D721Med (cell line): ENCODE data around the gene SPTBN5.

Experiments used
- DNase-seq: peaks from one replicate; pipeline ENCODE4 v3.0.0; 2011; ENCODE audit warnings: low spot score; ENCODE audit not compliant: insufficient read length
- FAIRE-seq: peaks from 2 replicates; lab custom pipeline; 2011; peaks lifted over from hg19 to GRCh38; lab: Jason Lieb, UNC
- TF ChIP-seq, protein P1 (sequence below): IDR thresholded peaks from 2 replicates; pipeline ENCODE4 v1.5.1; 2012; ENCODE audit warnings: mild to moderate bottlenecking, control low read depth; ENCODE audit not compliant: insufficient read depth; ENCODE audit errors: missing control alignments

SPTBN5 gene

DNA sequence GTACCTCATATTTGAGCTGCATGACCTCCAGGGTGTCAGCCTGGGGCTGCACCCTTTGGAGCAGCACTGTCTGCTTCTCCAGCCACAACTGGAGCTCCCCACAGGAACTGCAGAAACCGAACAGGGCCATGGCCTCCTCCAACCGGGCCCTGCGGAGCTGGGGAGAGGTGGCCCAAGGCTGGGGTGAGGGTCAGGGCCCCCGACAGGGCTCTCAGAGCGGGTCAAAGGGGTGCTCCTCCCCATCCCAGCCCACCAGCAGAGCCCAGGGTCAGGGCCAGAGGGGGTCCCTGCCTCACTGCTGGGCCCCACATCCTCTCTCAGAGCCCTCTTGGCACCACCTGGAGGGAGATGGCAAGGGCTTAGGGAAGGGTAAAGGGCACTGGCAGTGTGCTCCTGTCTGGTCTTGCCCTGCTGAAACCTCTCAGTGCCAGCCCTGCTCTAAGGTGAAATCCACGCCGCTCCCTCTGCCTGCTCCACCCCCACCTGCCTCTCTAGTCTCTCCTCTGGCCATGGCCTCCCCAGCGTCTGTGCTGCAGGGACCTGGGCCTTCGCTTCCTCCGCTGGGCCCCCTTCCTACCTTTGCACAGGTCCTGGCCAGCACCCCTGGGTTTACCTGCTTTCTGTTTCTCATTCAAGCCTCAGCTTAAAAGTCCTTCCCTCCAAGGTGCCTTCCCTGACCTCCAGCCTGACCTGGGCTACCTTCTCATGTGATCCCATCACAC is 13.5 kb downstream of the SPTBN5 start:
- FAIRE-seq (no peak), DNase-seq (no peak)

DNA sequence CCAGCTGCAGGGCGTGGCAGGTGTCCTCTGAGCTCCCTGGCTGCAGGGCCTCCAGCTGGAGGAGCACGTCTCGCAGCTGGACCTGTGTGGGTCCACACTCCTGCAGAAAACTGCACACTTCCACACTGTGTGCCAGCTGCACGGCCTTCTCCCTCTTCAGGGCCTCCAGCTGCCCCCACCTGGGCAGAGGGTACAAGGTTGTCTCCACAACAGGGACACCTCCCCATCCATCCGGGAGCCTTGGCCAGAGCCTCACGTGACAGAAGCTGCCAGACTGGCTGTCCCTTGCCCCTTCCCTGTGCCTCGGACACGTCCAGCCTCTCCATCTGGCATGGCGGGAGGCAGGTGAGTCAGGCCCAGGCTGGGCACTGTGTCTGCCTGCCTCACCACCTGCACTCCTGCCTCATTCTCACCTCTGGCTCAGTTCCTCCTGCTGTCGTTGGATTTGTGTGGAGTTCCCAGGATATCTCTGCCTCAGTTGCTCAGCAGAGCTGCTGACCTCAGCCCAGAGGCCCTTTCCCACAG is 14.5 kb downstream of the SPTBN5 start:
- TF ChIP-seq, protein P1, sequence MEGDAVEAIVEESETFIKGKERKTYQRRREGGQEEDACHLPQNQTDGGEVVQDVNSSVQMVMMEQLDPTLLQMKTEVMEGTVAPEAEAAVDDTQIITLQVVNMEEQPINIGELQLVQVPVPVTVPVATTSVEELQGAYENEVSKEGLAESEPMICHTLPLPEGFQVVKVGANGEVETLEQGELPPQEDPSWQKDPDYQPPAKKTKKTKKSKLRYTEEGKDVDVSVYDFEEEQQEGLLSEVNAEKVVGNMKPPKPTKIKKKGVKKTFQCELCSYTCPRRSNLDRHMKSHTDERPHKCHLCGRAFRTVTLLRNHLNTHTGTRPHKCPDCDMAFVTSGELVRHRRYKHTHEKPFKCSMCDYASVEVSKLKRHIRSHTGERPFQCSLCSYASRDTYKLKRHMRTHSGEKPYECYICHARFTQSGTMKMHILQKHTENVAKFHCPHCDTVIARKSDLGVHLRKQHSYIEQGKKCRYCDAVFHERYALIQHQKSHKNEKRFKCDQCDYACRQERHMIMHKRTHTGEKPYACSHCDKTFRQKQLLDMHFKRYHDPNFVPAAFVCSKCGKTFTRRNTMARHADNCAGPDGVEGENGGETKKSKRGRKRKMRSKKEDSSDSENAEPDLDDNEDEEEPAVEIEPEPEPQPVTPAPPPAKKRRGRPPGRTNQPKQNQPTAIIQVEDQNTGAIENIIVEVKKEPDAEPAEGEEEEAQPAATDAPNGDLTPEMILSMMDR: no peak
- FAIRE-seq: no peak
- no peak for DNase-seq

More for the DNA sequence above, 13.5 kb downstream of the SPTBN5 start:
- TF ChIP-seq, protein P1: no peak

DNA sequence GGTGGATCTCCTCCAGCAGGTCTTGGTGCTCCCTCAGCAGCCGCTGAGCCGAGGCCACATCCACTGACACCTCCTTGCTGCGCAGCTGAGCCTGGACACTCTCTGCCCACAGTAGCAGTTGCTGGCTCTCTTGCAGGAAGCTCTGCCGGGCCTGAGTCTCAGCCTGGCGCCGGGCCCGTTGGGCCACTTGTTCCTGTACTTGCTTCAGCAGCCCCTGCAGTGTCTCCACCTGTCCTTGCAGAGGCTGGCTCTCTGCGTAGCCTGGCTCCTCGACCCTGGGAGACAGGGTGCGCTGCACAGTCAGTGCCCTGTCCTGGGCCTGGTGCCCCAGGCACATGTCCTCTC is 15.5 kb downstream of the SPTBN5 start:
- FAIRE-seq (no peak), DNase-seq (no peak)
- TF ChIP-seq, protein P1: no peak

DNA sequence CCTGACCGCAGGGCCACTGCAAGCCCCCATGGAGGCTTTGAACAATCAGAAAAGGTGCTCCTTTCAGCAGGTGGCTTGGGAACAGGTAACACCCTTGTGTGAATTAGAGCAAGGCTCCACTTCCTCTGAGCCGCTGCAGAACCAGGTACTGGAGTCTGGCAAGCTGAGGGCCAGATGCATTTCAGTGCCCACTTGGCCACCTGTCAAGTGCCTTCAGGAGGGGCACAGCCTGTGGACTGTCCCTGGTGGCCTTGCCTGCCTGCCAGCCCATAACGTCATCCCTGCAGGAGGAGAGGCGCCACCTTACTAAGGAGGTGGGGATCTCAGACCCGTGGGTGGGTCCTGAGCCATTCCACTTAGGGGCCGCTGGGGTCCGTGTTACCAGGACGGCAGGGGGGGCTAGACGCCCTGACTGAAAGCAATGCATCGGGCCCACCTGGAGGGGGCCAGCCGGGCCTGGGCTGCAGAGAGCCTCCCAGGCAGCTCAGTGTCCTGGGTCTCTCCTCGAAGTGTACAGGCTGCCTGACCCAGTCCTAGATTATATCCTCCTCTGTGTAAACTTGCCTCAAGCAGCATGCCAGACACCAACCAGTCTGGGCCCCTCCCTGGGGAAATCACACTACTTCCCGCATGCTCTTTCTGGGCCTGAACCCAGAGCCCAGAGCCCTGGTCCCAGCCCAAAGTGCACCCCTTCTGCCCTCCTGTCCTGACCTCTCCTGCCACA is 16.1 kb downstream of the SPTBN5 start:
- no peak for FAIRE-seq
- DNase-seq: no peak
- TF ChIP-seq, protein P1: no peak

DNA sequence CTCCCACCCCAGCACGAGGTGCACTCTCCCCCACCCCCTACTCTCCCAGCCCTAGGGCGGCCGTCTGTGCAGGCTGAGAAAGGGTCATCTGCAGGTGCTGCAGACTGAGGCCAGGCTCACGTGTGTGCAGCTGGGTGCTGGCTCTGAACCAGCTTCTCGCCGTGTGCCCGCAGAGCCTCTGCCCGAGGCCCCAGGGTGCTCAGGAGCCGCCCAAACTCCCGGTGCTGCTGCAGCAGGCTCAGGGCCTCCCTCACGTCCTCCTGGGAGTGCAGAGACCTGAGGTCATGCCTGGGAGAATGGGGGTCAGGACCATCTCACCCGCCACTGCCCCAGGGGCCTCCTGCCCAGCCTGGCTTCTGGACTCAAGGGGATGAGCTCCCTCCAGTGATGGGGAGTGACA is 17.2 kb downstream of the SPTBN5 start:
- DNase-seq (no peak), FAIRE-seq (no peak)
- TF ChIP-seq, protein P1: no peak

DNA sequence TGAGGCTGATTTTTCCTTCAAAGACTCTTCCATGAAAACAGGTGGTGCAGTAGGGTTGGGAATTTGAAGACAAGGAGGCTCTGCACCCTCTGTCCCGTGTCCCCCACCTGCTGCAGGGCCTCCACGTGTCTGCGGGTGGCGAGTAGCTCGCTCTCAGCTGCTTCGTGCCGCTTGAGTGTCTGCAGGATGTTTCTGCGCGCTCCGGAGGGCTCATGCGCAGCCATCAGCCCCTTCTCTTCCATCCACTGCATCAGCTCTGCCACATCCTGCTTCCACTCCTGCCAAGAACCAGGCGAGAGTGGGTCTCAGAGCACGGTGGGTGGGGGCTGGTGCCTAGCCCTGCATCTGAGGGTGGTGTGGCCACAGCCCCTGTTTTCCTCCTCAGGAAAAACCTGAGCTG is 17.8 kb downstream of the SPTBN5 start:
- FAIRE-seq: no peak
- DNase-seq: no peak
- TF ChIP-seq, protein P1: no peak

DNA sequence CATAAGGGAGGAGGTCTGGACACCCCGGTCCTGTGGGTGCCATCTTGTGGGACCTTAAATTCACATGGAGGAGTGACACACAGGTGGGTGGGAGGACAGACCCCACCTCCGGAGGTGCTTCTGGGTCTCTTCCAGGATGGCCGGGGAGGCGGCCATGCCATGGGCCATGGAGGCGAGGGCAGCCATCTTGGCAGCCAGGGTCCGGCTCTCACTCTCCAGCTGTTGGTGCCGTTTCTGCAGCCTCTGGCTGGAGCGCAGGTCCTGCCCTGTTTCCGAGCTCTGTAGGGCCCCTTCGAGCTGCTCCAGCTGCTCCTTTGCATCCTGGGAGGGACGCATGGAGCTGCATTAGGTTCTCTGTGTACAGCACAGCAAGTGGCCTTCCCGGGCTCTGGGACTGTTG is 19.1 kb downstream of the SPTBN5 start:
- FAIRE-seq: no peak
- TF ChIP-seq, protein P1: no peak
- no peak for DNase-seq
